GM23338 (cell line): Measurements from ENCODE around the gene GLOD5. TPM values are rescaled to one million over a fixed set of nuclear protein-coding genes. Genes with fewer than 3 reads are reported as not detected.

ENCODE experiments used
- ATAC-seq: fragments of 200-7000 bp; cut with Tn5 transposase; 3 replicates; pipeline ENCODE4 v1.9.1; 2020
- DNase-seq: peaks from one replicate; pipeline ENCODE4 v3.0.0-alpha.2; 2015; ENCODE audit warnings: low spot score
- H2AFZ ChIP-seq: fragments of 200-600 bp; sonication (generic); 2 replicates; pipeline ENCODE4 v1.8.0; 2016; ENCODE audit warnings: antibody characterized with exemption, mild to moderate bottlenecking, moderate library complexity
- H3F3A ChIP-seq: fragments of 200-600 bp; sonication (generic); replicated peaks from 2 replicates; pipeline ENCODE4 v1.8.0; 2017; ENCODE audit warnings: antibody characterized with exemption, mixed run types, low read depth
- H3K27ac ChIP-seq: fragments of 200-600 bp; sonication (generic); 2 replicates; pipeline ENCODE4 v1.6.1; 2016; ENCODE audit warnings: low read depth
- H3K27me3 ChIP-seq: fragments of 200-600 bp; sonication (generic); 2 replicates; pipeline ENCODE4 v1.8.0; 2016; ENCODE audit warnings: mild to moderate bottlenecking, mixed run types, moderate library complexity; ENCODE audit not compliant: insufficient read depth
- H3K36me3 ChIP-seq: fragments of 200-600 bp; sonication (generic); 2 replicates; pipeline ENCODE4 v1.8.0; 2016; ENCODE audit warnings: mild to moderate bottlenecking; ENCODE audit not compliant: insufficient read depth
- H3K4me1 ChIP-seq: fragments of 200-600 bp; sonication (generic); 2 replicates; pipeline ENCODE4 v1.8.0; 2016; ENCODE audit warnings: mild to moderate bottlenecking, moderate library complexity; ENCODE audit not compliant: insufficient read depth
- H3K4me2 ChIP-seq: fragments of 200-600 bp; sonication (generic); 2 replicates; pipeline ENCODE4 v1.7.1; 2017; ENCODE audit warnings: mixed run types
- H3K4me3 ChIP-seq: fragments of 200-600 bp; sonication (generic); 2 replicates; pipeline ENCODE4 v1.6.1; 2016; ENCODE audit warnings: mixed run types
- H3K79me2 ChIP-seq: fragments of 200-600 bp; sonication (generic); replicated peaks from 2 replicates; pipeline ENCODE4 v1.8.0; 2017; ENCODE audit warnings: mild to moderate bottlenecking; ENCODE audit not compliant: insufficient read depth
- H3K9me2 ChIP-seq: fragments of 200-600 bp; sonication (generic); 2 replicates; pipeline ENCODE4 v1.8.0; 2017; ENCODE audit not compliant: insufficient read depth
- H4K20me1 ChIP-seq: fragments of 200-600 bp; sonication (generic); replicated peaks from 2 replicates; pipeline ENCODE4 v1.8.0; 2017; ENCODE audit warnings: mild to moderate bottlenecking; ENCODE audit not compliant: insufficient read depth
- H3K27ac Mint-ChIP-seq: 2 replicates; pipeline ENCODE4 v1.8.0; 2020; ENCODE audit warnings: inconsistent platforms, mild to moderate bottlenecking, moderate library complexity, mixed read lengths
- H3K27me3 Mint-ChIP-seq: 3 replicates; pipeline ENCODE4 v1.8.0; 2022; ENCODE audit warnings: low read depth, mild to moderate bottlenecking, moderate library complexity, mixed read lengths, inconsistent platforms; ENCODE audit not compliant: insufficient read depth, poor library complexity
- H3K36me3 Mint-ChIP-seq: 3 replicates; pipeline ENCODE4 v1.8.0; 2021; ENCODE audit warnings: low read depth, mild to moderate bottlenecking, inconsistent platforms, moderate library complexity, mixed read lengths
- H3K4me1 Mint-ChIP-seq: 3 replicates; pipeline ENCODE4 v1.8.0; 2020; ENCODE audit warnings: mild to moderate bottlenecking, inconsistent platforms, mixed read lengths
- H3K4me3 Mint-ChIP-seq: 3 replicates; pipeline ENCODE4 v1.8.0; 2021; ENCODE audit warnings: moderate library complexity, mild to moderate bottlenecking, inconsistent platforms, mixed read lengths
- H3K9me3 Mint-ChIP-seq: 3 replicates; pipeline ENCODE4 v1.8.0; 2020; ENCODE audit warnings: moderate library complexity, mild to moderate bottlenecking, inconsistent platforms, mixed read lengths
- CREB1 ChIP-seq: fragments of 250-450 bp; sonication (Bioruptor Pico); IDR thresholded peaks from 2 replicates; pipeline ENCODE4 v1.5.0; 2020; ENCODE audit warnings: low read depth, mild to moderate bottlenecking, moderate library complexity
- EZH2 ChIP-seq: fragments of 200-600 bp; sonication (generic); IDR thresholded peaks from one replicate; pipeline ENCODE4 v1.8.0; 2017; ENCODE audit warnings: antibody characterized with exemption, mild to moderate bottlenecking, low read depth; ENCODE audit not compliant: unreplicated experiment
- EZH2phosphoT487 ChIP-seq: fragments of 200-600 bp; sonication (generic); IDR thresholded peaks from one replicate; pipeline ENCODE4 v1.8.1; 2018; ENCODE audit warnings: antibody characterized with exemption; ENCODE audit not compliant: unreplicated experiment
- JUNB ChIP-seq: IDR thresholded peaks from one replicate; pipeline ENCODE4 v1.6.1; 2016; ENCODE audit warnings: antibody characterized with exemption; ENCODE audit not compliant: unreplicated experiment
- NANOG ChIP-seq: IDR thresholded peaks from 2 replicates; pipeline ENCODE4 v1.6.1; 2016; ENCODE audit warnings: antibody characterized with exemption, borderline replicate concordance
- POLR2AphosphoS5 ChIP-seq: IDR thresholded peaks from 2 replicates; pipeline ENCODE4 v1.6.1; 2016; ENCODE audit warnings: antibody characterized with exemption, low read depth
- STAT1 ChIP-seq: IDR thresholded peaks from one replicate; pipeline ENCODE4 v1.6.1; 2016; ENCODE audit warnings: antibody characterized with exemption; ENCODE audit not compliant: unreplicated experiment
- ZNF114 ChIP-seq: fragments of 250-450 bp; sonication (Bioruptor Pico); IDR thresholded peaks from 2 replicates; pipeline ENCODE4 v1.5.0; 2020; ENCODE audit warnings: mild to moderate bottlenecking, moderate library complexity
- polyA plus RNA-seq: library from polyadenylated mRNA; unstranded; fragments of >200 nt; fragmentation: Nextera tagmentation; extraction: Ambion mirVana; gene quantifications from 2 replicates; pipeline ENCODE4 v1.2.1, GENCODE V29; 2016
- total RNA-seq: library from RNA; depleted of rRNA; stranded (reverse); fragments of >200 nt; shearing (Covaris generic); gene quantifications from 2 replicates; pipeline ENCODE4 v1.2.3, GENCODE V29; 2014
- TF ChIP-seq, protein P1 (sequence below): fragments of 250-450 bp; sonication (Bioruptor Pico); IDR thresholded peaks from 2 replicates; pipeline ENCODE4 v1.5.0; 2020; ENCODE audit warnings: mild to moderate bottlenecking, moderate library complexity
- TF ChIP-seq, protein P2 (sequence below): IDR thresholded peaks from 2 replicates; pipeline ENCODE4 v1.6.1; 2016; ENCODE audit warnings: antibody characterized with exemption

The GLOD5 gene
- total and polyA plus RNA-seq, 2 experiments from 2014 or later = not detected

DNA sequence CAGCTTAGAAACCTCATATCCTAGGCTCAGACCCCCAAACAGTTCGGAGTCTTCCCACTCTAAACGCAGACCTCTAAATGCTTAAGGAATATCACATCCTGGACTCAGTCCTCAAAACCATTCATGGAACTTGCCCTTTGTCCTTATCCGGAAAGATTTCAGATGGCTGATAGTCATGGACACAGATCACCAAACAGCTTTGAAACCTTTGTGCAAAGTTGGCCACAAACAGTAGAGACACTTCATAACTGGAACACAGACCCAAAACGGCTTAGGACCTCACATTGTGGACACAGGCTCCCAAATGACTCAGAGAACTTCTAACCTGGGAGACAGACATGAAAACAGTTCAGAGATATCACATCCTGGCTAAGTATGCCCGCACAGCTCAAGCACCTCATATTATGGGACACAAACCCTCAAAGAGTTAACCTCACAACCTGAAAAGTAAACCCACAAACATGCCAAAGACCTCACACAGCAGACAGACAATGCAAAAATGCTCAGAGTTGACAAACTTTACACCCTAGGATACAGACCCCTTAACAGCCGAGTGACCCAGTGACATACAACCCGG is 49.5 kb upstream of the GLOD5 start:
- no peaks in the 10 kb centered on the region for H3K4me1 Mint-ChIP-seq
- Histone ChIP-seq H3K4me2 (no peak overlapping the region), H3K79me2 (no peaks in the 10 kb centered on the region), H3K4me1 (no peaks in the 10 kb centered on the region), H3K27me3 (peaks cover 12% of the 10 kb centered on the region; the same call in 1 of the 2 replicates), H3K4me3 (no peak overlapping the region), H3K36me3 (no peaks in the 10 kb centered on the region), H3K9me2 (no peaks in the 10 kb centered on the region), H3F3A (no peaks in the 10 kb centered on the region), H3K27ac (no peak overlapping the region), H4K20me1 (no peaks in the 10 kb centered on the region), H2AFZ (no peak overlapping the region)
- peaks cover 11% of the 10 kb centered on the region; the same call in 2 of the 3 replicates for H3K36me3 Mint-ChIP-seq
- H3K4me3 Mint-ChIP-seq = no peak overlapping the region
- H3K27ac Mint-ChIP-seq = no peak overlapping the region
- peaks cover 7% of the 10 kb centered on the region for H3K27me3 Mint-ChIP-seq
- no peaks in the 10 kb centered on the region for H3K9me3 Mint-ChIP-seq
- no peak for DNase-seq
- TF ChIP-seq JUNB (no peak), POLR2AphosphoS5 (no peak), EZH2phosphoT487 (no peak), EZH2 (no peak), NANOG (no peak), ZNF114 (CRISPR knock-in tag) (no peak), STAT1 (no peak)
- no peak for ATAC-seq

DNA sequence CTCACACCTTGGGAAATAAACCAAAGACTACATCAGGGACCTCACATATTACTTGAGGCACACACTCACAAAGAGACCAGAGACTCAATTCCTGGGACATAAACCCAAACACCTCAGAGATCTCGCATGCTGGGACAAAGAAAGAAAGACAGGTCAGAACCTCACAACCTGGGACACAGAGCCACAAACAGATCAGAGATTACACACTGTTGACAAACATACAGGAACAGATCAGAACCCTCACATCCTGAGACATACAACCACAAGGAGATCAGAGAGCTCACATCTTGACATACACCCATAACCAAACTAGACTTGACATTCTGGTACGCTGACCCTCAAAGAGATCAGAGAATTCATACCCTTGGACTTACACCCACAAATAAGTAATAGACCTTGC is 47.7 kb upstream of the GLOD5 start:
- no peaks in the 10 kb centered on the region for H3K36me3 ChIP-seq
- Mint-ChIP-seq H3K27ac (no peak overlapping the region), H3K4me1 (no peaks in the 10 kb centered on the region), H3K4me3 (no peak overlapping the region), H3K36me3 (no peaks in the 10 kb centered on the region), H3K9me3 (no peaks in the 10 kb centered on the region), H3K27me3 (peaks cover 5% of the 10 kb centered on the region)
- H3F3A ChIP-seq = no peaks in the 10 kb centered on the region
- DNase-seq (no peak), ATAC-seq (no peak)
- no peaks in the 10 kb centered on the region for H3K4me1 ChIP-seq
- no peak overlapping the region for H3K27ac ChIP-seq
- no peaks in the 10 kb centered on the region for H4K20me1 ChIP-seq
- no peak overlapping the region for H2AFZ ChIP-seq
- H3K4me2 ChIP-seq = no peak overlapping the region
- H3K79me2 ChIP-seq = no peaks in the 10 kb centered on the region
- H3K4me3 ChIP-seq = no peak overlapping the region
- H3K27me3 ChIP-seq = peaks cover 12% of the 10 kb centered on the region; the same call in 1 of the 2 replicates
- no peaks in the 10 kb centered on the region for H3K9me2 ChIP-seq
- TF ChIP-seq EZH2phosphoT487 (no peak), CREB1 (CRISPR knock-in tag) (no peak), POLR2AphosphoS5 (no peak), ZNF114 (CRISPR knock-in tag) (no peak), NANOG (no peak)
- TF ChIP-seq, protein P1, sequence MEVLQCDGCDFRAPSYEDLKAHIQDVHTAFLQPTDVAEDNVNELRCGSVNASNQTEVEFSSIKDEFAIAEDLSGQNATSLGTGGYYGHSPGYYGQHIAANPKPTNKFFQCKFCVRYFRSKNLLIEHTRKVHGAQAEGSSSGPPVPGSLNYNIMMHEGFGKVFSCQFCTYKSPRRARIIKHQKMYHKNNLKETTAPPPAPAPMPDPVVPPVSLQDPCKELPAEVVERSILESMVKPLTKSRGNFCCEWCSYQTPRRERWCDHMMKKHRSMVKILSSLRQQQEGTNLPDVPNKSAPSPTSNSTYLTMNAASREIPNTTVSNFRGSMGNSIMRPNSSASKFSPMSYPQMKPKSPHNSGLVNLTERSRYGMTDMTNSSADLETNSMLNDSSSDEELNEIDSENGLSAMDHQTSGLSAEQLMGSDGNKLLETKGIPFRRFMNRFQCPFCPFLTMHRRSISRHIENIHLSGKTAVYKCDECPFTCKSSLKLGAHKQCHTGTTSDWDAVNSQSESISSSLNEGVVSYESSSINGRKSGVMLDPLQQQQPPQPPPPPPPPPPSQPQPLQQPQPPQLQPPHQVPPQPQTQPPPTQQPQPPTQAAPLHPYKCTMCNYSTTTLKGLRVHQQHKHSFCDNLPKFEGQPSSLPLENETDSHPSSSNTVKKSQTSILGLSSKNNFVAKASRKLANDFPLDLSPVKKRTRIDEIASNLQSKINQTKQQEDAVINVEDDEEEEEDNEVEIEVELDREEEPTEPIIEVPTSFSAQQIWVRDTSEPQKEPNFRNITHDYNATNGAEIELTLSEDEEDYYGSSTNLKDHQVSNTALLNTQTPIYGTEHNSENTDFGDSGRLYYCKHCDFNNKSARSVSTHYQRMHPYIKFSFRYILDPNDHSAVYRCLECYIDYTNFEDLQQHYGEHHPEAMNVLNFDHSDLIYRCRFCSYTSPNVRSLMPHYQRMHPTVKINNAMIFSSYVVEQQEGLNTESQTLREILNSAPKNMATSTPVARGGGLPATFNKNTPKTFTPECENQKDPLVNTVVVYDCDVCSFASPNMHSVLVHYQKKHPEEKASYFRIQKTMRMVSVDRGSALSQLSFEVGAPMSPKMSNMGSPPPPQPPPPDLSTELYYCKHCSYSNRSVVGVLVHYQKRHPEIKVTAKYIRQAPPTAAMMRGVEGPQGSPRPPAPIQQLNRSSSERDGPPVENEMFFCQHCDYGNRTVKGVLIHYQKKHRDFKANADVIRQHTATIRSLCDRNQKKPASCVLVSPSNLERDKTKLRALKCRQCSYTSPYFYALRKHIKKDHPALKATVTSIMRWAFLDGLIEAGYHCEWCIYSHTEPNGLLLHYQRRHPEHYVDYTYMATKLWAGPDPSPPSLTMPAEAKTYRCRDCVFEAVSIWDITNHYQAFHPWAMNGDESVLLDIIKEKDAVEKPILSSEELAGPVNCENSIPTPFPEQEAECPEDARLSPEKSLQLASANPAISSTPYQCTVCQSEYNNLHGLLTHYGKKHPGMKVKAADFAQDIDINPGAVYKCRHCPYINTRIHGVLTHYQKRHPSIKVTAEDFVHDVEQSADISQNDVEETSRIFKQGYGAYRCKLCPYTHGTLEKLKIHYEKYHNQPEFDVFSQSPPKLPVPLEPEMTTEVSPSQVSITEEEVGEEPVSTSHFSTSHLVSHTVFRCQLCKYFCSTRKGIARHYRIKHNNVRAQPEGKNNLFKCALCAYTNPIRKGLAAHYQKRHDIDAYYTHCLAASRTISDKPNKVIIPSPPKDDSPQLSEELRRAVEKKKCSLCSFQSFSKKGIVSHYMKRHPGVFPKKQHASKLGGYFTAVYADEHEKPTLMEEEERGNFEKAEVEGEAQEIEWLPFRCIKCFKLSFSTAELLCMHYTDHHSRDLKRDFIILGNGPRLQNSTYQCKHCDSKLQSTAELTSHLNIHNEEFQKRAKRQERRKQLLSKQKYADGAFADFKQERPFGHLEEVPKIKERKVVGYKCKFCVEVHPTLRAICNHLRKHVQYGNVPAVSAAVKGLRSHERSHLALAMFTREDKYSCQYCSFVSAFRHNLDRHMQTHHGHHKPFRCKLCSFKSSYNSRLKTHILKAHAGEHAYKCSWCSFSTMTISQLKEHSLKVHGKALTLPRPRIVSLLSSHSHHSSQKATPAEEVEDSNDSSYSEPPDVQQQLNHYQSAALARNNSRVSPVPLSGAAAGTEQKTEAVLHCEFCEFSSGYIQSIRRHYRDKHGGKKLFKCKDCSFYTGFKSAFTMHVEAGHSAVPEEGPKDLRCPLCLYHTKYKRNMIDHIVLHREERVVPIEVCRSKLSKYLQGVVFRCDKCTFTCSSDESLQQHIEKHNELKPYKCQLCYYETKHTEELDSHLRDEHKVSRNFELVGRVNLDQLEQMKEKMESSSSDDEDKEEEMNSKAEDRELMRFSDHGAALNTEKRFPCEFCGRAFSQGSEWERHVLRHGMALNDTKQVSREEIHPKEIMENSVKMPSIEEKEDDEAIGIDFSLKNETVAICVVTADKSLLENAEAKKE (CRISPR knock-in tag) = no peak
- TF ChIP-seq, protein P2, sequence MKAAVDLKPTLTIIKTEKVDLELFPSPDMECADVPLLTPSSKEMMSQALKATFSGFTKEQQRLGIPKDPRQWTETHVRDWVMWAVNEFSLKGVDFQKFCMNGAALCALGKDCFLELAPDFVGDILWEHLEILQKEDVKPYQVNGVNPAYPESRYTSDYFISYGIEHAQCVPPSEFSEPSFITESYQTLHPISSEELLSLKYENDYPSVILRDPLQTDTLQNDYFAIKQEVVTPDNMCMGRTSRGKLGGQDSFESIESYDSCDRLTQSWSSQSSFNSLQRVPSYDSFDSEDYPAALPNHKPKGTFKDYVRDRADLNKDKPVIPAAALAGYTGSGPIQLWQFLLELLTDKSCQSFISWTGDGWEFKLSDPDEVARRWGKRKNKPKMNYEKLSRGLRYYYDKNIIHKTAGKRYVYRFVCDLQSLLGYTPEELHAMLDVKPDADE = no peak
